ACHN (cell line): Measurements from ENCODE around the gene CYP11A1.

Experiments used
- DNase-seq: peaks from one replicate; pipeline ENCODE4 v3.0.0-alpha.2; 2015
- in situ Hi-C: cut with HindIII; loops from 2 replicates; pipeline ENCODE4 v1.10.0; 2017; ENCODE audit warnings: low sequenced_read_pairs, low pct_ligation_motif_present, low pct_unique_long_range_greater_than_20kb

The CYP11A1 gene

GRCh38 chr15:74337146-74337545 lies 30.3 kb downstream of the CYP11A1 start:
- in situ Hi-C loops, result no loop called here
- DNase-seq, result no peak

- in situ Hi-C loops, result no loop called here
These were observed 31.1 kb downstream of the CYP11A1 start for GRCh38 chr15:74336061-74337005.

GRCh38 chr15:74335396-74335795 lies 32.0 kb downstream of the CYP11A1 start:
- in situ Hi-C loops, result no loop called here
- no peak for DNase-seq

More at GRCh38 chr15:74336061-74337005, 31.1 kb downstream of the CYP11A1 start:
- DNase-seq, result no peak

- in situ Hi-C loops, result no loop called here
- DNase-seq, result no peak
These were observed 33.3 kb downstream of the CYP11A1 start for GRCh38 chr15:74334127-74334526.

GRCh38 chr15:74333662-74334061 lies 33.8 kb downstream of the CYP11A1 start:
- in situ Hi-C loops, result no loop called here
- DNase-seq, result no peak

GRCh38 chr15:74333093-74333492 lies 34.4 kb downstream of the CYP11A1 start:
- DNase-seq, result no peak
- in situ Hi-C loops, result no loop called here

GRCh38 chr15:74332611-74333010 lies 34.8 kb downstream of the CYP11A1 start:
- no peak for DNase-seq
- in situ Hi-C loops, result no loop called here

GRCh38 chr15:74332011-74332410 lies 35.4 kb downstream of the CYP11A1 start:
- DNase-seq, result no peak
- in situ Hi-C loops, result no loop called here

- in situ Hi-C loops, result no loop called here
- DNase-seq, result no peak
These were observed 36.5 kb downstream of the CYP11A1 start for GRCh38 chr15:74330861-74331408.

- in situ Hi-C loops, result no loop called here
- DNase-seq, result no peak
These were observed 39.0 kb downstream of the CYP11A1 start for GRCh38 chr15:74328331-74329056.

GRCh38 chr15:74327756-74328155 lies 39.7 kb downstream of the CYP11A1 start:
- in situ Hi-C loops, result no loop called here
- DNase-seq, result no peak

GRCh38 chr15:74326746-74327145 lies 40.7 kb downstream of the CYP11A1 start:
- in situ Hi-C loops, result no loop called here

GRCh38 chr15:74324714-74325113 lies 42.7 kb downstream of the CYP11A1 start:
- DNase-seq, result no peak
- in situ Hi-C loops, result no loop called here

More at GRCh38 chr15:74326746-74327145, 40.7 kb downstream of the CYP11A1 start:
- DNase-seq, result no peak

GRCh38 chr15:74322558-74323180 lies 44.8 kb downstream of the CYP11A1 start:
- DNase-seq, result peak; percentile 56
- in situ Hi-C loops, result no loop called here

GRCh38 chr15:74320352-74321247 lies 46.8 kb downstream of the CYP11A1 start:
- in situ Hi-C loops, result no loop called here
- peak; percentile 43 for DNase-seq

- DNase-seq, result no peak
- in situ Hi-C loops, result no loop called here
These were observed 47.7 kb downstream of the CYP11A1 start for GRCh38 chr15:74319596-74320351.

GRCh38 chr15:74319138-74319460 lies 48.3 kb downstream of the CYP11A1 start:
- DNase-seq, result no peak
- in situ Hi-C loops, result no loop called here
